ENCODE measurements around the gene IL27RA.

IL27RA gene

DNA sequence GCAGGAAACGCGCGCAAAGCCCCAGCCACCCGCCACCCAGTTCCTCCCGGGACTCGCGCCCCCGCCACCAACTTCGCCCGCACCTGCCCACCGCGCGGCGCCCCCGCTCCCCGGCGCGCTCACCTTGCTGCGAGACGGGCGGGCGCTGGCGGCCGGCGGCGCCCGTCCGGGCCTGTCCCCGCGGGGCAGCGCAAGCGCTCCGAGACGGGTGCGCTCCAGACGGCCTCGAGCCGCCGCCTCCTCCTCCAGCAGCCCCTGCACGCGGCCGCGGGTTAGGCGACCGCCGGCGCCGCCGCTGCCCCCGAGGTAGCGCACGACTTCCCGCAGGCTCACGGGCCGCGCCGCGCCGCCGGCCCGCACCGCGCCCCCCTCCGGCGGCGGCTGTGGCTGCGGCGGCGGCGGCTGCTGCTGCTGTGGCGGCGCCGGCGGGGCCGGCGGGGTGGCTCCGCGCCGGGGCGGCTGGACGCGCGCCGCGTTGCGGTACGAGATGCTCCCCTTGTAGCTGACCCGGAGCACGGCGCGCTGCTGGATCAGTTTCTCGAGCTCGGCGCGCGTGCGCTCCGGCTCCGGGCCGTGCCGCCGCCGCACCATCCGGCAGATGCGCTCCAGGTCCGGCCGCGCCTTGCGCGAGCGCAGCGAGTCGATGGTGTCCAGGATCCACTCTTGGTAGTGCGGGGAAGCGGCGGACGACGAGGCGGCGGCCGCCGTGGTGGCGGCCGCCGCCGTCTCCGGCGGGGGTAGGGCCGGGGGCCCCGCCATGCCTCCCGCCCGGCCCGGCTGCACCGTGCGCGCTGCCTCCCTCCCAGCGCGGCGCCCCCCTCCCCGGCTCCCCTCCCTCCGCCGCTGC is 58.3 kb downstream of the IL27RA start:
- peak; percentile 36 for DNase-seq

DNA sequence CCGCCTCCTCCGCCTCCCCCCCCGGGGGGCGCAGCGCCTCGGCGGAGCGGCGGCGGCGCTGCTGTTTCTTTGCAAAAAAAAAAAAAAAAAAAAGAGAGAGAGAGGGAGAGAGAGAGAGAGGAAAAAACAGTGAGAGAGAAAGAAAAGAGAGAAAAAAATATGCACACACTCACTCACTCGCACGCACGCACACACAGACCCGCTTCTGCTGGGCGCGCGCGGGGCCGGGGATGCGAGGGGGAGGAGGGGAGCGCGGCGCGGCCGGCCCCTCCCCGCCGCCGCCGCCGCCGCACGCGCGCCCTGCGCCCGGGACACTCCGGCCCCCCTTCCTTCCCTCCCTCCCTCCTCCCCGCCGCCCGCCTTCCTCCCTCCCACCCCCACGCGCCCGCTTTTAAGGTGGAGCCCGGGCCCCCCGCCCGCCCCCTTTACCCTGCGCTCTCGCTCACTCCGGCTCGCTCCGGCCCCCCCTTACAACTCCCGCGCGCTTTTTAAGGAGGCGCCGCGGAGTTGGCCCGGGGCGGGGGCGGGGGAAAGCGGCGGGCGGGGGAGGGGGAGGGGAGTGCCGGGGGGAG is 59.0 kb downstream of the IL27RA start, which contains the start of gene SAMD1:
TSS of gene SAMD1 (minus strand) at position 243 of the 572 bp plus-strand sequence.
- DNase-seq: peak; percentile 88

DNA sequence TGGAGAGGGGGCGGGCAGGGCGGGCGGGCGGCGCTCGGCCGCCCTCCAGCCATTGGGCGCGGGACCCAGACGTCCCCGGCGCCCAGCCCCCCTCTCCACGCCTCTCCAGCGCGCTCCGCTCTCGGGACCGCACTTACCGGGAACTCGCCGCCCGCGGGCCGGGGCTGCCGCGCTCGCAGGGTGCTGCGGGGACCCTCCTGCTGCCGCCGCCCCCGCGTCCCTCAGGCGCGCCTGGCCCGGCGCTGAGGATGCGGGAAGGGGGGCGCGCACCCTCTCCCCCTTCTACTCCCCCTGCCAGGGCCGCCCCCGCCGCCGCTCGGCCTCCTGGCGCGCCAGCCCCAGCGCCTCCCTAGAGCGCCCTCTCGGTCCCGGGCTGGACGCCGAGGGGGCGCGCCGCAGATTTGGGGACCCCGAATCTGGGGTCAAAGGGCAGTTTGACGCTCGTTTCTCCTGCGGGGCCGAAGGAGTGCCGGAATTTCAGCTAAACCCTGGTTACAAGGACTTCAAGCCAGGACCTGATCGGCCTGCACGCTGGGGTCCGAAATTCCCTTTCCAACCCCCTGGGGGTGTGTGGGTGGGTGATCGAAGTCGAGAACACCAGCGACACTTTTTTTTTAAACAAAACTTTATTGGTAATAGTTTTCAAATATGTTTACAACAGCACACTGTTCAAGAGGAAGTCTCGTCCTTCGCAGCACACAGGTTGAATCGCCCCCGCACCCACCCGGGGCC is 59.7 kb downstream of the IL27RA start:
- peak; percentile 70 for DNase-seq

DNA sequence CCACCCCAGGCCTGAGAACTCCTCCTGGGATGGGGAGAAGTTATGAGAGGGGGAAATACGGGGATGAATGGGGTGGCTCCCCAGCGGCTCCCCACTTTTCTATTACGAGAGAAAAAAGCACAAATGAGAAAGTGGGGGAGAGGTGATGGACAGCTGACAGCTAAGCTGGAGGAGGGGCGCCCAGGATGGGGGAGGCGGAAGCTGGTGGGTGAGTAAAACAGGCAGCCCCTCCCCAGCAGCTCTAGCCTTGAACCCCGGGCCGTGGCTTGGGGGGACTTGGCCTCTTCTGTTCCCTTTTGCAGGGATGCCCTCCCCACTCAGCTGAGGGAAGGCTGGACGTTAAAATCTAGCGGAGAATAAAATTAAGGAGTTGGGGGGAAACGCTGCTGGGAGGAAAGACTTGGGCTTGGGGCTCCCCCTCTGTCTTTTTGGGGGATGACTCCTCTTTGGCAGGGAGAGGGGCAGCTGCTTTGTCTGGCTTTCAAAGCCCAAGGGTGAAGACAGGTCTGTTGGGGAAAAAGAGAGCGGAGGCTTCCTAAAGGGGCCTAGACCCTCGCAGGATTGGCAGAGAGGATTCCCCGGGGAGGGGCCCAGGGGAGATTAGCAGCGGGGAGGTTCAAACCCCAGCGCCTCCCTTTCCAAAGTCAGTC is 60.4 kb downstream of the IL27RA start:
- DNase-seq: peak; percentile 47

DNA sequence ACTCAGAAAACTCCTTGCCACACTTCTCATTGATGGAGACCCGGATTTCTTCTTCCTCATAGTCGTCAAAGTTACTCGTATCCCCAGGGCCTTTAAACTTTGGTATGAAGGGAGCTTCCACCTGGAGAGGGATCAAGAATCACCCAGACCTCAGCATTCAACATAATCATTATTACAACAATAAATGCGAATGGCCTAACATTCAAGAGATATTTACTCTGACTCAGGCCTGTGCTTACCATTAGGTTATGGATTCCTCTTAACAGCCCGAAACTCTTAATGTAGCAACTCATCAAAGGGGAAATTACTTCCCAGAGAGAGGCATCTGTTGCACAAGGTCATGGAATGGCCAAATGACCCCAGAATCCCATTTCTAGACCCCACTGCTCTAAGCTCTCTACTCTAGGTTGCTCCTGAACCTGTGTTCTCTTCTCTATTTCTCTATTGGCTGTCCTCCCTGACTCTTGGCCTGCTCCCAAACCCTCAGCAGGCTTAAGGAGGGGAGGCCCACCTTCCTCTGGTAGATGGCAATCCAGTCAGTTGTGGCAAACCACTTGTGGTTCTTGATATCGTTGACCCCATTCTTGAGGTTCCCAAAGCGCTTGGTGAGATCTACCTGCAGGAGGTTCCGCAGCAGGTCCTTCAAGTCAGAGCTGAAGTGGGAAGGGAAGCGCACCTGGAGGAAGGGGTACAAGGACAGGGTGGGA is 61.7 kb downstream of the IL27RA start:
- no peak for DNase-seq

DNA sequence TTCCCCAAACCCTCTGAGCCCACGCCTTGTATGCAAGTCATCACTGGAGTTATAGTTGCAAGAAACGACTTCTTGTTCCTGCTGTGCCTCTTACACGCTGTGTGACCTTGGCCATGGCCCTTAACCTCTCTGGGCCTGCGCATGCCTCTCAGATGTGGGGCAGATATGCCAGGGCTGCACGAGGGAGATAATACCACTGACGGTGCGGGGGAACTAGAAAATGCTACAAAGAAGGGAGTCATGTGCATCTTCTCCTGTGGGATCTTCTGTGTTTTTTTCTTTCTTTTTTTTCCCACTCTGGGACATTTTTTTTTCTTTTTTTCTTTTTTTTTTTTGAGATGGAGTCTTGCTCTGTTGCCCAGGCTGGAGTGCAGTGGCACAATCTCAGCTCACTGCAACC is 63.3 kb downstream of the IL27RA start:
- DNase-seq: no peak

DNA sequence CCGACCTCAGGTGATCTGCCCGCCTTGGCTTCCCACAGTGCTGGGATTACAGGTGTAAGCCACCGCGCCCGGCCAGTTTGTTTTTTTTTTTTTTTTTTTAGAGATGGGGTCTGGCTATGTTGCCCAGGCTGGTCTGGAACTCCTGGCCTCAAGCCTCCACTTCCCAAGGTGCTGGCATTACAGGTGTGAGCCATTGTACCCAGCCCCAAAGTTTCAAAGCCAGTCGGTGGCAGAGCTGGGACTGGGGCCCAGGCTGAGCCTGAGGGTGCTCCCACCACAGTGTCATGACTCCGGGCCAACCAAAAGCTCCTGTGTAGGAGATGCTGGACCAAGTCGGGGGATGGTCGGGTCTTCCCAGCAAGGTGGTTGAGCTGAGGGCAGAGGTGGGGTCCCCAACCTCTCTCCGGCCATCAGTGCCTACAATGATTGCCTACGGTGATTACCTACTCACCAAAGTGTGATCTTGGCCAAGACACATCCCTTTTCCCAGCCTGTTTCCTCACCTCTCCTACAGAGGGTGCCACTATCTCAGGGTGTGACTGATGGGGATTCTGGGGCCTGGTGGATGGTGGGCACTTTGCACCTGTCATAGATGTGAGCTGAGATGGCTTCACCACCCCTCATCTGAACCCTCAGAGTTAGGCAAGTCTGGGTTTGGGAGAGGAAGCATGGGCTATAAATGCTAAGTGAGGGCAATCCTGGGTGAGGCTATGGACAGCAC is 64.9 kb downstream of the IL27RA start:
- no peak for DNase-seq

DNA sequence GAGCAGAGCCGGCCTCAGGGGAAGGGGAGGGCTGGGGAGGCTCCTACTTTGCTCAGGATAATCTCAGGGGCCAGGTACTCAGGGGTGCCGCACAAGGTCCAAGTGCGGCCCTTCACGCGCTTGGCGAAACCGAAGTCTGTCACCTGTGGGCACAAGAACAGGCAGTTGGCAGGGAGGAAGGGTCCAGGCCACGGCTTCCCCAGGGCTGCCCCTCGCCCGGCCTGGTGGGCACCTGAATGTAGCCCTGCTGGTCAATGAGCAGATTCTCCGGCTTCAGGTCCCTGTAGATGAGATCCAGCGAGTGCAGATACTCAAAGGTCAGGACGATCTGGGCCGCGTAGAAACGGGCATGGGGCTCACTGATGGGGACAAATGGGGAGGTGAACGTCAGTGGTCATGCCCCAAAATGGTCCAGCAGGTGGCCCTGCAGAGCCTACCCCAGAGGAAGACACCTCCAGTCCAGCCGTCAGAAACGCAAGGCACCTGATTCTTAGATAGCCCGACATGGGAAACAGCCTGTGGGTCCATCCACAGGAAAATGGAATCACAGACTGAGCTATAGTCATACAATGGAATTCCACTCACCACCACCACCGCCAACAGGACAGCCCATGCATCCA is 66.1 kb downstream of the IL27RA start:
- DNase-seq: no peak

DNA sequence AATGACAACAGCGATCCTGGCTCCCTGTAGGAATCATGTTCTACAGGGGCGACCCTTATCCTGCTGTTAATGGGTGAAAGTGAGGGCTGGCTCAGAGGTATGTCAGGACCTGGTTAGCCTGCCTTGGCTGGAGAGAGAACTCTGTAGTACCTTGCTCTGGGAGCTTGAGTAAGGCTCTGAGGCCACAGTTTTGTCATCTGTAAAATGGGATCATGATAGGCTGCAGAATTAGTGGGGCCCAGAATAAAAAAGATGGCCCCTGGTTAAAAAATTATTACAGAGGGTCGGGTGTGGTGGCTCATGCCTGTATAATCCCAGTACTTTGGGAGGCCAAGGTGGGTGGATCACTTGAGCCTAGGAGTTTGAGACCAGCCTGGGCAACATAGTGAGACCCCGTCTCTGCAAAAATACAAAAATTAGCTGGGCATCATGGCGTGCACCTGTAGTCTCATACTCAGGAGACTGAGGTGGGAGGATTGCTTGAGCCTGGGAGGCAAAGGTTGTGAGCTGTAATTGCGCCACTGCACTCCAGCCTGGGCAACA is 69.5 kb downstream of the IL27RA start:
- no peak for DNase-seq

DNA sequence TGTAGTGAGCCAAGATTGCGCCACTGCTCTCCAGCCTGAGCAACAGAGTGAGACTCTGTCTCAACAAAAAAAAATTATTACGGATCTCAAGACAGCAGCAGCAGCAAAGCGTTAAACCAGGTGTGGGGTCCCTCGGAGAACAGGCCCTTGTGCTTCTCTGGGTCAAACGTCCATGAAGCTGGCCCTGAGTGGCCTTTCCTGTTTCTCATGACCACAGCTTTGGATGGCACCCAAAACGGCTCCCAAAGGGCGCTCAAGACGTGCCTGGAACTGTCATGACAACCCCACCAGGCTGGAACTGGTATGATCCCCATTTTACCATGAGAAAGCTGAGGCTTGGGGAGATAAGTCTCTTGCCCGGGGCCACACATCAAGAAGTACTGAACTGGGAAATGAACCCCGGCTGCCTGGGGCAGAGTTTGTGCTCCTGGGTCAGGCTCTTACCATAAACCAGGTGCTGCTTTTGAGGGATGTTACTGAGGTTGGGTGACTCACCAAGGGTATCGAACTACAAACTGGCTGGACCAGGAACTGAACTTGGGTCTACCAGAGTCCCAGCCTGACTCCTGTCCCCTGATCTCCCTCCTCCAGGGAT is 70.6 kb downstream of the IL27RA start:
- no peak for DNase-seq

DNA sequence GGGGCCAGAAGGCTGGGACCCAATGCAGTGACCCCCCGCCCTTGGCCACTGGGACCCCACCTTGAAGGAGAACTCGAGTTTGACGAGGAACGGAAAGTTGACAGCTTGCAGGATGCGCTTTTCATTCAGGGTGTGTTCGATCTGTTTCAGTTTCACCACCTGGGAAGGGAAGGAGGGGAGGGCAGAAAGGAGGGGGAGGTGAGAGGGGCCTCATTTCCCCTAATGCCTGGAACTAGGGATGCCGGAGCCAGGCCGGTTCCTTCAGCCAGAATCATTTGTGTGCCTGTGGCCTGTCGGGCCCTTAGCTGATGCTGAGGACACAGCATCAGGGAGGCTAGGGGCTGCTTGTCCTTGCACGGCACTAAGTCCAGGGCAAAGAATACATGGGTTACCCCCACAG is 71.2 kb downstream of the IL27RA start:
- DNase-seq: no peak
